ENCODE data around the gene COBL.

DNA sequence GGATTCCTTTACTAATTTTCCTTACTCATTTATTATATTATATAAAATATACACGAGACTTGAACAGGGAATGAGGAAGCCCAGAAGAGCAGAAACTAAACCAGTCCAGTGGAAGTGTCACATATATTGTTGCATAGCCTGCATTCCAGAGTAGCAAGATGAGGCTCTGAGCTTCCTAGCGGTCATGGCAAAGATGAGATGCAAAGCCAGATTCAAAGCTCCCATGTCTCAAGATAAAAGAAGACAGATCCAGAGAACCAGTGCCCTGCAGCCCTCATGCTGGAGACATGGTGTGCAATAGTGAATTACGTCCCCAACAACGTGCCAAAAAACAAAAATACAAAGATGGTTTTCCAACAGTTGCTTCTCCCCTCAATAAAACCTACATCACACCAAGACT lies 59.7 kb downstream of the COBL start:
- no peak for TF ChIP-seq CTCF (IDR thresholded peaks at IDR 0.05)
- TF ChIP-seq POLR2AphosphoS5 (IDR thresholded peaks at IDR 0.05; ENCODE audit: low read depth, low read length) = no peak
- TF ChIP-seq REST (IDR thresholded peaks at IDR 0.05; ENCODE audit: insufficient read depth in 1 of 2, low read depth in 2 of 2, low read length in 1 of 2) = no peak
- no peak for TF ChIP-seq SIN3A (IDR thresholded peaks at IDR 0.05; ENCODE audit: borderline replicate concordance, insufficient read depth, low read depth, low read length)
- no peak for TF ChIP-seq TCF7L2 (IDR thresholded peaks at IDR 0.05; ENCODE audit: low read depth, low read length)
